ENCODE measurements around the gene ATRX.
A peak's percentile ranks its signal among the peaks of the same experiment; 100 is the strongest.
"Not testable (repeated sequence)": the region's sequence is repeated elsewhere in the genome, so short reads cannot be mapped to it uniquely, and the experiment has no call there.

The ATRX gene

DNA sequence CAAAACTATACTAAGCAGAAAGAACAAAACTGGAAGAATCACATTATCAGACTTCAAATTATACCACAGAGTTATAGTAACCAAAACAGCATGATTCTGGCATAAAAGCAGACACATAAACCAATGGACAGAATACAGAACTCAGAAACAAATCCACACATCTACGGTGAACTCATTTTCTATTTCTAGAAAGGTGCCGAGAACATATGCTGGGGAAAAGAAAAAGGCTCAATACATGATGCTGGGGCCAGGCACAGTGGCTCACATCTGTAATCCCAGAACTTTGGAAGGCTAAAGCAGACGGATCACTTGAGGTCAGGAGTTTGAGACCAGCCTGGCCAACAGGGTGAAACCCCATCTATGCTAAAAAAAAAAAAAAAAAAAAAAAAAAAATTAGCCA lies 52.7 kb downstream of the ATRX start:
- no peak for DNase-seq

DNA sequence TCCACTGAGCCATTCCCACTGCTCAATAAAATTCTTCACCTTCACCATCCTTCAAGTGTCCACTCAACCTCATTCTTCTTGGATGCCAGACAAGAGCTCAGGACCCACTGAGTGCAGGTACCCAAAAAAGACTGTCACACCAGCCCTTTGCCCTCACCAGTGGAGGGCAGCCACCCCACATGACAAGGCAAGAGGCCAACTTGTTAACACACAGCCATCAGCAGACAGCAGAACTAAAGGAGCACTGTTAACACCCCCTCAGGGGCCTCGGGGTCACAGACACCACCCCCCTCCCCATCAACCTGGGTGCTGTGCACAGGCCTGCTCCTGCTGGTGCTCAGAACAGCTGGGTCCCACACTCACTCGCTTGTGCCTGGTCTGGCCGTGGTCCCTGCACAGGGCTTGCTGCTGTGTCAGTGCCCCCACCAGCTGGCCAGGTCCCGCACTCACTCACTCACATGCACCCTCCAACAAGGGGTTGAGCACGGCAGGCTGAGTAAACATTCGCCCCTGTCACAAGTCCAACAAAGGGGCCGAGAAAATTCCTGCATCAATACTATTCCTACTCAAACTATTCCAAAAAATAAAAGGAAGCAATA lies 54.1 kb downstream of the ATRX start:
- no peak for DNase-seq

DNA sequence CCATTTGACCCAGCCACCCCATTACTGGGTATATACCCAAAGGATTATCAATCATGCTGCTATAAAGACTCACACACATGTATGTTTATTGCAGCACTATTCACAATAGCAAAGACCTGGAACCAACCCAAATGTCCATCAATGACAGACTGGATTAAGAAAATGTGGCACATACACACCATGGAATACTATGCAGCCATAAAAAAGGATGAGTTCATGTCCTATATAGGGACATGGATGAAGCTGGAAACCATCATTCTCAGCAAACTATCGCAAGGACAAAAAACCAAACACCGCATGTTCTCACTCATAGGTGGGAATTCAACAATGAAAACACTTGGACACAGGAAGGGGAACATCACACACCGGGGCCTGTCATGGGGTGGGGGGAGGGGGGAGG lies 59.9 kb downstream of the ATRX start:
- not testable (repeated sequence) for DNase-seq

DNA sequence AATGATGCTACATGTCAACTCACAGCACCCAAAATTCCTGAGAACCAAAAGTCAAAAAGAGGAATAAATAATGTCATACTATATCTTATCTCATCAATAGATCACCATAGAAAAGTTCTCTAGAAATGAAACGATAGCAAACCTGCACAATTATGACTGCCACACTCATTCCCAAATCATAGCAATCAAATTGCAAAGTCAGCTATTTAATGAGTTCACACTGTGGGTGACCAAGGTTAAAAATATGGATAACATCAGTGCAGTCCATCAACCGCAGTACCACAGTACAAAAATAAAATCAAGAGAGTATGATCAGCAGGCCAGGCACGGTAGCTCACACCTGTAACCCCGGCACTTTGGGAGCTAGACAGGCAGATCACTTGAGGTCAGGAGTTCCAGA lies 62.3 kb downstream of the ATRX start:
- no peak for DNase-seq

DNA sequence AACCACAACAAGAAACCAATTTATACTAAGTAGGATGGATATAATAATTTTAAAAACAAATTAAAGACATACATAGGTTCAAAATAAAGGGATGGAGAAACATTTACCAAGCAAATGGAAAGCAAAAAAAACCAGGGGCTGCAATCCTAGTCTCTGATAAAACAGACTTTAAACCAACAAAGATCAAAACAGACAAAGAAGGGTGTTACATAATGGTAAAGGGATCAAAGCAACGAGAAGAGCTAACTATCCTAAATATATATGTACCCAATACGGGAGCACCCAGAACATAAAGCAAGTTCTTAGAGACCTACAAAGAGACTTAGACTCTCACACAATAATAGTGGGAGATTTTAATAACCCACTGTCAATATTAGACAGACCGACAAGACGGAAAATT lies 66.6 kb downstream of the ATRX start:
- DNase-seq: no peak

DNA sequence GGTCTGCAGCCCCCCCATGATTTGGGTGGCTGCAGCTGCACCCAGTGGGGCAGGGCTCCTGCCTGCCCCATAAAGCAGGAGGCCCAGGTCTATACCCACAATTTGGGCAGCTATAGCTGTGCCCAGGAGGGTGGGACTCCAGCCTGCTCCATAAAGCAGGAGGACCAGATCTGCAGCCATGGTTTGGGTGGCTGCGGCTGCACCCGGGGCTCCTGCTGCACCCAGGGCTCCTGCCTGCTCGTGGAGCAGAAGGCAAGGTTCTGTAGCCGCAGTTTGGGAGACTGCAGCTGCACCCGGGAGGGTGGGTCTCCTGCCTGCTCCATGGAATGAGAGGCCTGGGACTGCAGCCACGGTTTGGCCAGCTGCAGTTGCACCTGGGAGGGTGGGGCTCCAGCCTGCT lies 81.1 kb downstream of the ATRX start:
- DNase-seq: no peak

DNA sequence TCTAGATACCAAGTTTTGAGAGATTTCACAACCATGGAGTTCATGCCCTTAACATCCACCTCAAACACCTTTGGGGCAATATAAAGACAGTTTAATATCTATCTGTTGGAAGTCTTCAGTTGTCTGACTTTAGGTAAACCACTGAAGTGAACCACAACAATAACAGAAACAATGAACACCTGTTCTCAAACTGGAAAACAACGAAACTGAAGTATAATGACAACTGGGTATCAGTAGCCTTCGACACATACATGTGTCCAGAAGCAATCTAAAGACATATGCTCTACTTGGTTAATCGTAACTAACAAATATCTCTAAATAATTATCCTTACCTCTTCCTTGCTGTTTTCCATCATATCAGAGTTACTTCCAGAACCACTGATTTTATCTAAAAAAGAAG lies 87.8 kb downstream of the ATRX start:
- no peak for DNase-seq

DNA sequence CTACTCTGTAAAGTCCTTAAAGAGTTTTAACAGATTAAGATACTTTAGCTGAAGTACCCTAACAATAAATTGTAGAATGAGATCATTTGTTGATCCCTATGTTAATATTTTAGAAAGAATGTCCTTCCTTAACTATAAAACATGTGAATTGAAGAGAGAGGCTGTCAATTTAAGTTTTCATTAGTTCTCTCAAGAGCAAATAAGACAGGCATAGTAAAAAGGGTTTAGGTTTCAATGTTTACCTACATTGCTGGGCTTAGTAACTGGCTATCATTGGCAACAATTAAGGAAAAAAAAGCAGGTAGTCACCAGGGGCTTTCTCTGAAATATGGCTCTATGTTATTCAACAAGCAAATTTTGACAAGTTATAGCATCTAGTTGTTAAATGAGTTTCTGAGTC lies 91.5 kb downstream of the ATRX start:
- no peak for DNase-seq

DNA sequence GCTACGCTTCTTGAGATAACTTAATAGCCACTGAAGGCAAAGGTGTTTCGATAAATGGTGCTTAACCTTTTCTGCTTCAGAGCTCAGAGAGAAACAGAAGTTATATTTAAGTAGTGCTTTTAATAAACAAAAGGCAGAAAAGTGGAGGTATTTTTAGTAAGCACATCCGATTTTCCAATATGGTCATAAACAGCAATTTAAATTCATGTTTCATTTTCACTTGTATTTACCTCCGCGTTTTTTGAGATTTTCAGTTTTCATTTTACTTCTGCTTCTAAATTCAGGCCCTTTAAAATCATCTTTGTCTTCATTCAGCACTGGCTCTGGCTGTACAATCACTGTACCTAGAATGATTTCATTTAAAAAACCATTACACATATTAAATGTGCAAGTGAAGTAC lies 92.4 kb downstream of the ATRX start:
- no peak for DNase-seq

DNA sequence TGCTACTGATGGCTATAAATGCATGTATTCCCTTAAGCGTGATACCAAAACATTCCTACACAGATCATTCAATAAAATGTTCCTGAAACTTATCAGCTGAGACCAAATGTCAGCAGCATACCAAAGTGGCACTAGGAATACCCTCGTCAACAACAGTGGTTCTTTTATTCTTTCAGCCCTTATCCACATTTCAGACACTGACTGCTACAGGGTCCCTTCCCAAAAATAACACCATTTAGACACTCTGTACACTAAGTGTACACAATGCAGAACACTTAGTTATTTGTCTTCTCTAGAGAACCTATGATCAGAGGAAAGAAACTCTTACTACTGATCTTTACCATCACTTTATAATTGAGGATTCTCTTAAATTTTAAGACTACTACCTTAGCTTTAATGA lies 94.1 kb downstream of the ATRX start:
- DNase-seq: no peak

DNA sequence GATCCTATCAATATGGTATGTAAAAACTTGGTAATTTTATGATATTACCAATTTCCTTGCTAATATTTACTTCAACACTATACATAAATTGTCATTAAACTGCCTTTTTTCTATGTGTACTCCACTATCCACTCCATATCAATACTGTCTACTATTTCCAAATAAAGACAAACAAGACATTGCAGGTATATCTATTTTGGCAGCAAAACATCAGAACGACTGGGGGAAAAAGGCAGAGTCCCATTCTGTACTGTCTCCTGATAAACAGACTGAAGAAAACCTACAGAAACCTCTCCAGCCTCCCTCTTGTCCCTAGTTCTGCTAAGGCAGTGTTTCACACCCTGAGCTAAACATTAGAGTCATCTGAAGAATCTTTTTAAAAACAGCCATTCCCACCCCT lies 96.6 kb downstream of the ATRX start:
- DNase-seq: no peak

DNA sequence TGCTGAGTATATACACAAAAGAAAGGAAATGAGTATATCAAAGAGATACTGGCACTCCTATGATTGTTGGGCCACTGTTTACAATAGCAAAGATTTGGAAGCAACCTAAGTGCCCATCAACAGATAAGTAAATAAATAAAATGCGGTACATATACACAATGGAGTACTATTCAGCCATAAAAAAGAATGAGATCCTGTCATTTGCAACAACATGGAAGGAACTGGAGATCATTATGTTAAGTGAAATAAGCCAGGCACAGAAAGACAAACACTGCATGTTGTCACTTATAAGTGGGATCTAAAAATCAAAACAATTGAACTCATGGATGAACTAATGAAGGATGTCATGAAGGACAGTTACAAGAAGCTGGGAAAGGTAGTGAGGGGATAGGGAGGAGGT lies 100.3 kb downstream of the ATRX start:
- DNase-seq: not testable (repeated sequence)

DNA sequence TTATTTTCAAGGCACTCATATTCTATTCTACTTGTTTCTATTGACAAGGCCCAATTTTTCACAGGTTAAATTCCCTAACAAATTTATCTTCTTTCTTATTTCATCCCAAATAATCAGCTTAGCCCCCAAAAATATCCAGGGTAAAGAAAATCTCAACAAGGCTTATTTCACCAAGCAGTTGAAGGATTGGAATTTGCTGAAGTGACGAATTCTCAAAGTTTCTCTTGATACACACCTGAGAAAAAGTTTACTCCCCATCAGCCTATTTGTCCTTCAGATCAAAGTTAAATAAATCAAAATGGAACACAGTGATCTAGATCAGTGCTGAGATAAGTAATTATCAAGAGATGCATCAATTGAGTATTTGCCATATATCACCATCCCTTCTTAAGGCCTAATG lies 106.9 kb downstream of the ATRX start:
- no peak for DNase-seq

DNA sequence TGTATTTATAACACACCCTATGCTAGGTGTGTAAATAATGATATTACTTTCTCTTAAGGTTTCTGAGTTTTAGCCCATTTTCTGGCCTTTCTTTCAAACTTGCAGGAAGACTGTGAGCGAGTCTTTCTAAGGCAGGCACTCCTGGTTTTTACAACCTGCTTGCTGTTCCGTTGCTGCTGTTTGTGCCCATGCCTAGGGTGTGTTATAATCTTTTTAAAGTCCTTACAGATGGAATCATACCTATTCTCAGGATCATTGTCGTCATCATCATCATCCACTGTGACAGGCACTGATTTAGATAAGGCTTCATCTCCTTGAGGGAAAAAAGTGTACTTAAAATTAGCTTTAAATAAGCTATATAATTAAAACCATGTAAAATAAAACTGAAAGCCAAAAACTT lies 110.0 kb downstream of the ATRX start:
- no peak for DNase-seq

DNA sequence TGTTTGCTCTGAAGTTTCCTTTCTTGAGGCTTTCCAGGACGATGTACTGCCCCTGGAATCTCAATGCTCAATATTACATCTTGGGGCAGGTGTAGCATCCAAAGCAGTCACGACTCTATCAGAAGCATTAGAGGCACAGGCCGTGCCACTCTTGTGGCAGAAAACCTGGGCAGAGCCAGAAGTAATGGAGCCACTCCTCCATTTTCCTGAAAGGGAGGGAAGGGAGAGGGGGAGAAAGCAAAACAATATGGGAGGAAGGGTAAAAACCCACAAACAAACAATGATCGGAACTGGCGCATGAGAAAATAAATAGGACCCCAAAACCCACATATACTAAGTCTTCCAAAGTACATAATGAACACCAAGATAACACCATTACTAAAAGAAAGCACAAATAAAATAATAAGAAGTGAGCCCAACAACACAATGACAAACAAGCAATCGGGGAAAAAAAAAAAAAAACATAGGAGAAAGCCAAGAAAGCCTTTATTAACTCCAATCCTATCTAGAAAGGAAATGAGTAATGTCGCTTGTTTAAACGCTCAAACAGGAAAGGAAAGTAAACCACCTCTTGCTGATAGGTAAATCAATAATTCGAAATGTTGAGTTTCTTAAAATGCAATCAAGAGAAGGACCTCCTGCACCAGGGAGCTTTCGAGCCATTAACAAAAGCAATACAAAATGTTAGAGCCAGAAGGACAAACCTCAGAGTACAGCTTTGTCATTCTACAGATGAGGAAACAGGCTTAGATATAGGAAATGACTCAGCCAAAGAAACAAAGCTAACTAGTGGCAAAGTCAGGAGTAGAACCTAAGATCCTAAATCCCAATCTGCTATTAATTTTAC lies 117.4 kb downstream of the ATRX start:
- no peak for DNase-seq

DNA sequence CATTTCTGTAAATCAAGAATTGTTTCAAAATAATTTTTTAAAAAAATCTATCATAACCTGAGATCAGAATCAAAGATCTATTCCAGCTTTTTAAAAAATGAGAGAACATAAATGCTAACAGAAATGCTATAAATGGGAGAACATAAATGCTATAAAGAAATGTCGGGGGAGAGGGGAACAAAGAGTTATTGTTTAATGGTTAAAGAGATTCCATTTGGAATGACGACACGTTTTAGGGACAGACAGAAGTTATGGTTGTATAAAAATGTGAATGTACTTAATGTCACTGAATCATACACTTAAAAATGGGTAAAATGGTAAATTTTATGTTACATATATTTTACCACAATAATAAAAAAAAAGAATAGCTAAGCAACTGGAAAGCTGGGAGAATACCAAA lies 127.1 kb downstream of the ATRX start:
- DNase-seq: no peak

DNA sequence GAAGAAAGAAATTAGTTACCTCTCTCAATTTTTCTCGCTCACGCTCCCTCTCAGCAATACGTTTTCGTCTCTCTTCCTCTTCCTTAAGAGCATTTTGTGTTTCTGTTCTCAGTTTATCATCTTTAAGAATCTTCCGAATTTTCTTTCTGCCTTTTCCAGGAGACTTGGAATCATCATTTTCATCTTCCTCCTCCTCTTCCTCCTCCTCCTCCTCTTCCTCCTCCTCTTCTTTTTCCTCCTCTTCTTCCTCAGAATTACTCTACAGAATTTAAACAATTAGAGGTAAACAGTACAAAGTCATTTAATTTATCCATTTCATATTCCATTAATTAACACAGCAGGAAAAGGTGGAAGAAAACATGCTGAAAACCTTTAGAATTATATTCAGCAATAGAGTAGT lies 133.9 kb downstream of the ATRX start:
- DNase-seq: no peak

DNA sequence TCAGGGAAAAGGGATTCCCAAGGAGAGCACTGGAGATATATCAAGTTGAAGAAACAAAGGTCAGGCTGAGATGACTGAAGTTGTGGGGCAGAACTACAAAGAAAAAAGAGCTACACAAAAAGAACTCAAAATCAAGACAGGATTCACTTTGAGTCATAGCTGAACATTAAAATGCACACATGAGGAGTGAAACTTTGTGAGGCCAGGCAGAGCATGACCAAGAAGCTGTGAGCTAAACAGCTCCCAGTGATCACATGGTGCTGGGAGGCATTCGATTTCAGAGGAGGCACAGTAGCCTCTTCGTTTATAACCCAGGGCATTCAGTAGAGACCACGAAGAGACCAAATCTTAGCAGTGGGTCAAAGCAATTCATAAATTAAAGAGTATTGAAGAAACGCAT lies 145.3 kb downstream of the ATRX start:
- no peak for DNase-seq

DNA sequence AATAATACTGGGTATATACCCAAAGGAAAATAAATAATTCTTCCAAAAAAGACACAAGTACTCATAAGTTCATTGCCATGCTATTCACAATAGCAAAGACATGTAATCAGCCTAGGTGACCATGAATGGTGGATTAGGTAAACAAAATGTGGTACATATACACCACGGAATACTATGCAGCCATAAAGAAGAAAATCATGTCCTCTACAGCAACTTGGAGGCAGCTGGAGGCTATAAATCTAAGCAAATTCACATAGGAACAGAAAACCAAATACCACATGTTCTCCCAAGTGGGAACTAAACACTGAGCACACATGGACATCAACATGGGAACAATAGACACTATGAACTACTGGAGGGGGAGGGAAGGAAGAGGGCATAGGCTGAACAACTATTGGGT lies 146.2 kb downstream of the ATRX start:
- DNase-seq: no peak

DNA sequence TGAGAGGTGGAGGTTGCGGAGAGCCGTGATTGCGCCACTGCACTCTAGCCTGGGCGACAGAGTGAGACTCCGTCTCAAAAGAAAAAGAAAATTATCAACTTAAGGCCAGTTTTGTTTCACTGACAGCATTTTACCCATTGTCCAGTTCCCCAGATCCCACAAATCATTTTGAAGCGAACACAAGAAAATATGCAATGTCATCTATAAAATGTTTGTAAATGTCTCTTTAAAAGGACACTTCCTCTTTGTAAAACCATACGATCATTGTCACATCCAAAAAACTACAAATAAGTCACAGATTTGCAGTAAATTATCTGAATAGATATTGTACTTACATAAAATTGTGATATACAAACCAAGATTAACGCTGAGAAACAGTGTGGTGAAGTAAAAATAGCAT lies 147.6 kb downstream of the ATRX start:
- DNase-seq: no peak

DNA sequence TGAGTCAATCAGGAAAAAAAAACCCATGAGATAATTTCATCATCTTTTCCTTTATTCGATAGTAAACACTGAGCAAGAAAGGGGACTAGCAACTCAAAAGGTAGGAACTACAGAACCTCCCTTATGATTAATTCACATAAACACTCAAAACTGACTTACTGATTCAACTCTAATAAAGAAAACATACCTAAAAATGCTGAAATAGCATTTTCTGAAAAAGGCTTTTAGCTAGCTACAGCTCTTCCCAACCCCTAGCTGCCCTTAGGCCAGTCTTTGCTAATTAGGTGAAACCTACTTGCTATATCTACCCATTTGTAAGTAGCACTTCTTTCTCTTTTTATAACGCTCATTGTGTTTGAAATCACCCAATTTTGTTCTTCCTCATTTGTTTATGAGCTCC lies 150.6 kb downstream of the ATRX start:
- no peak for DNase-seq

DNA sequence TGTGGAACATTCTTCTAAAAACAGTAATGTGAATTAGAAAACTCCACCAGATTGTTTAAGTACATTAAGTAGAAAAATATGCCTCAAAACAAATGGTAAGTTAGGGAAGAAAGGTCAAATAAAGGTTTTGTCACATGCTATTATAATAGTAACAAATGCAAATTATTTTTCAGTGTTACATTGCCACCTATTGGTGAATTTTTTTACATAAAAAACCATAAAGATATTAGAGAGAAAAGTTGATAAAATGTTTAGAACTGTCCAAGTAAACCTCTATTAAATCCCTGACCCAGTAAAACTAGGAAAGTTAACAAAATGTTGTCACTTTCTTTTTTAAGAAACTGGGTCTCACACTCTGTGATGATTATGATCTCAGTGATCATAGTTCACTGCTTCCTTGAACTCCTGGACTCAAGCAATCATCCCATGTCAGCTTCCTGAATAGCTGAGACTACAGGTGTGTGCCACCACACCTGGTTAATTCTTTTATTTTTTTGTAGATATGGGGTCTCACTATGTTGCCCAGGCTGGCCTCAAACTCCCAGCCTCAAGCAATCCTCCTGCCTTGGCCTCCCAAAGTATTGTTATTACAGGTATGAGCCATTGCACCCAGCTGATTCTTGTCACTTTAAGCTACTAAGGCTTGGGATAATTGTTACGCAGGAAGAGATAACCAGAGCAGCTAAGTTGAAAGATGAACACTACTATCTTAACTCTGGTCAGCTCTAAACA lies 157.6 kb downstream of the ATRX start:
- no peak for DNase-seq

DNA sequence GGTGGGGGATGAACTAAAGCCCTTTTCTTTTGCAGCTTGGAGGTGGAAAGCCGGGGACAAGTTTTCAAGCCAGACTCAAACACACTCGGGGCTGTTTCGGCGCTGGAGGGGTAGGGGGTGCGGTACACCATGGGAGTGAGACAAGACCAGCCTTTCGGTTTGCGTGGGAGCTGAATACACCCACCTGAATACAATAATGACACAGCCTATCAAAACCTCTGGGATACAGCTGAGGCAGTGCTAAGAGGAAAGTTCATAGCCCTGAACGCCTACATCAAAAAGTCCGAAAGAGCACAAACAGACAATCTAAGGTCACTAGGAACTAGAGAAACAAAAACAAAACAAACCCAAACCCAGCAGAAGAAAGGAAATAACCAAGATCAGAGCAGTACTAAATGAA lies 163.3 kb downstream of the ATRX start:
- peak; percentile 0 for DNase-seq

DNA sequence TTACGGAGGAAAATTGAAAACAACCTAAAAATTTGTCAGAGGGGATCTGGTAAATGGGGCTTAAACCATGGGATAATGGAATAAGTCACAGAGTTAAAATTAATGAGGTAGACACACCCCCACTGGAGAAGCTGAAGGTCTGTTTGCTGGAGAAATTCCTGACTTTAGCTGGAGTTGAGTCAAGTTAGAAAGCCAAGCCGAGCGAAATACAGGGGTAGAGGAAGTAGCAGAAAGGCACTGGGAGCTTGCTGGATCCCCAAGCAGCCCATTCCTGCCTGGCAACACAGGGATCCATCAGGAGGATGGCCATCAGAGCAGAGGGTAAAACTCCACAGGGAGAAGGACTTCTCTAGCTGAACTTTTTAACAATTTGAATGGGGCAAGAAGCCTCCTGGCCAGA lies 163.8 kb downstream of the ATRX start:
- DNase-seq: no peak
